NOMO-1 treated with dmso at 0.1 percent for 144 hours (cell line): Measurements from ENCODE around the gene ATP13A4.
A peak's percentile ranks its signal among the peaks of the same experiment; 100 is the strongest.

Experiments
- DNase-seq: peaks from one replicate; lab custom pipeline; 2025; ENCODE audit not compliant: unreplicated experiment; lab: John Stamatoyannopoulos, UW

The ATP13A4 gene

GRCh38 chr3:193499801-193500485, 54.8 kb downstream of the ATP13A4 start:
- no peak for DNase-seq

DNA sequence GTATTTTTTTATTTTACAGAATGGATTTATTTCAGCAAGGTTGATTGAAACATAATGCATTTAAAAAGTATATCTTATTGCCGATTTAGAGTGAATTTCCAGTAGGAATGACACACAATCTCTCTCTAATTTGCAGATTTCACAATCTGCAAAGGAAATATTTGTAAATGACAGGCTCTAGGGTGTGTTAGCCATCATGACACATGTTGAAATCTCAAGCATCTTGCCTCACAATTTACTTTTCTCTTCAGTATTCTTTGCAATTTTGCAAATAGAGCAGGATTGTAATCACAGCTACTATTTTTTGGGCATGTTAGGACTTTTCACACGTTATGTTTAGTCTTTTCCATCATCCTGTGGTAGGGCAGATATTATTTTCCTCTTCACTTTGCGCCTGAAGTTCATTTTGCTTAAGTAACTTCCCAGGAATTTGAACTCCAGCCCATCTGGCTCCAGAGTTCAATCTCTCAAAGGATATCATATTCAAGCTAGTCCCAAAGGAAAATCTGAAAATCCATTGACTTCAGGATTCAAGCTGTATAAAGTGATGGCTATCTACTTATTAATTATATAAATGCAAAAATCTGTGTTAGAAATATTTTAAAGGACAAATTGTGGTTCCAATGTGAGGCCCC, 55.4 kb downstream of the ATP13A4 start:
- peak; percentile 30 for DNase-seq

DNA sequence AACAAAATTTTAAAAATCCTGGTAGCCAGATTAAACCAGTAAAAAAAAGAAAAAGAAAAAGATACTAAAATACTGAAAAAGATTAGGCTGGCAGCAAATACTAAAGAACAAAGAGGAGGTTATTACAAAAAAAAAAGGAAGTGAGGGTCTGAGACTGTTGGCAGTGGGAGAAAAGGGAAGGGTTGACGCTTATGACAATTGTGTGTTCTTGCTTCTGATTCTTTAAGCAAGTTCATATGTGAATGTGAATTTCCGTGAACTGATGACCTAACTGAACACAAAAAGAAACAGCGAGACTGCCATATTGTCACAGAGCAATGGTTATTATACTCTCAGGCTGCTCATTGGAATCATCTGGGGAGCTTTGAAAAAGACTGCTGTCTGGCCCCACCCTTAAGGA, 56.5 kb downstream of the ATP13A4 start:
- peak; percentile 82 for DNase-seq

- no peak for DNase-seq
Observed at GRCh38 chr3:193496658-193497057, 58.0 kb downstream of the ATP13A4 start.

DNA sequence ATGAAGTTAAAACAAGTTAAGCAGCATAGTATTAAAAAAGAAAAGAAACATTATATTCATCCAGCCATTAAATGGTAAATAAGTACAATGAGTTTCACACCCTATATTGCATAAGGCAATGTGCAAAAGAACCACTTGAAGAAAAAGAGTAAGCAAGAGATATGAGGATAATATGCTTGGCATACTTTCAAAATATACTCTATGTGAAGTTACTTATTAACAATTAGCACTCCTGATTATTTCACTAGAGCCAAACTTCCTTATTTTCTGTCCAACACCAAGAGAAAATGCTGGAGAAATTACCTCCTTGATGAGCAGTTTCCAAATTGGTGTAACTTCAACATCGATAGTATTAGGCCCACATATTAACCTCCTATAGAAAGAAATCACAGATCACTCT, 63.7 kb downstream of the ATP13A4 start:
- DNase-seq, result no peak

GRCh38 chr3:193490580-193490979, 64.1 kb downstream of the ATP13A4 start:
- DNase-seq, result no peak

- DNase-seq, result peak; percentile 66
Observed at GRCh38 chr3:193489949-193490348, 64.7 kb downstream of the ATP13A4 start.

GRCh38 chr3:193488741-193489140, 66.0 kb downstream of the ATP13A4 start:
- DNase-seq, result no peak

DNA sequence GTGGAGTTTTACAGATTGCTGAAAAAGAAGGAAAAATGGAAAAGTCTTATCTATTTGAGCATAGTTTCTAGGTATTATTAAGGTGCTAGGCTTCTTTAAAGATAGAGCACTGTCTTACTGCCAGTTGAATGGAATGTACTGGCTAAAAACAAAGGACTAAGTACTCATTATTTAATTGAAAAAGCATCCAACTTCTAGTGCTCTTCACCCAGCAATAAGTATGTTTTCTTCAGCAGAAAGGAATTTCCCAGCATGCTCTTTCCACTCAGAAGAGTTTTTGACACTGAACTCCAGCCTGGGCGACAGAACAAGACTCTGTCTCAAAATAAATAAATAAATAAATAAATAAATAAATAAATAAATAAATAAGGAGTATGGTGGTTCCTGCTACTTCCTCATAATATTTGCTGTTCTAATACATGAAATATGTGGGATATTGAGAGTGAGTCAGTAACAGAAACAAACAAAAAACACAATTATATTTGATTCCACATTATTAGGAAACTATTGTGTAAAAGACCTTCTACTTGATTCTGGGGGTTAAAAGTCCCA, 70.6 kb downstream of the ATP13A4 start:
- DNase-seq, result no peak

DNA sequence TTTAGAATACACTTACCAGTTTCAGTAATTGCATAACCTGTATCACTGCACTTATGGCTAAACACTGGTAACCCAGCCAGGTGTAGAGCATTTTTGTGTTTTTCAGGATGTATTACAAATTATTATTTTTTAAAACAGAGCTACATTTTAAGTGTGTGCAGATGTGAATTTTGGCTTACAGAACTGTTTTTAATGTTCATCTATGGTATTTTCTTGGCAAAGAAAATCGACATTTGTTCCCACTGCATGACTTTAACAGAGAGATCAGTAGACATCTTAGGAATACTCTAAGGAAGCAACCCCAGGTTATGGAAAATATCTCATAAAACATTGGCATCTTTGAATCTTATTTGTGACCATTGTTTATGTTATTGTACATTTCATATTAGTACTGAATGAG, 73.3 kb downstream of the ATP13A4 start:
- DNase-seq, result no peak

GRCh38 chr3:193474446-193474845, 80.2 kb downstream of the ATP13A4 start:
- no peak for DNase-seq

GRCh38 chr3:193470710-193471109, 84.0 kb downstream of the ATP13A4 start:
- no peak for DNase-seq

DNA sequence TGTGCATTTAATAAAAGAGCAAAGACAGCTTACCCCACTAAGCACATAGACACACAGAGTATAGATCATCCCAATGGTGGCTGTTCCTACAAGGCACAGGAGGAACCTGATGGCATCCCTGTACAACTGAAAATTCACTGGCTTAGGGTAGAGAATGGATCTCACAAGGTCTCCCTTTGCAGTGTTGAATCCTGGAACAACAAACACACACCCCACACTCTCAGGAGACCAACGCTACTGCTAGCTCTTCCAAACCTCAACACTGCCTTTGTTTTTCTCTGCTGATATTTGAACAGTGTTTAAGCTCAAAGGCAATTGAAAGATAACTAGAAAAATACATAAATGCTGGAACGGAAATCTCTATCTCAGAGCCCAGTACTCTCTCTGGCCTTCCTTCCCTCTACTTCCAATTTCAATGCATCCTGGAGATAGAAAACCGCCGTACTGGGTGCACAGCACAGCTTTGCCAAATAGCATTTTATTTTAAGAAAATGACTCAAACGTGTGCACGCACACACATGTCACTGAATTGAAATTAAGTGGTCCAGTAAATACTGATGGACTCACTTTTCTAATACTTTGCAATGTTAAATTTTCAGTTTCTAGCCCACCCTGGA, 88.6 kb downstream of the ATP13A4 start:
- DNase-seq, result no peak

- DNase-seq, result no peak
Observed at GRCh38 chr3:193464889-193465288, 89.8 kb downstream of the ATP13A4 start.

DNA sequence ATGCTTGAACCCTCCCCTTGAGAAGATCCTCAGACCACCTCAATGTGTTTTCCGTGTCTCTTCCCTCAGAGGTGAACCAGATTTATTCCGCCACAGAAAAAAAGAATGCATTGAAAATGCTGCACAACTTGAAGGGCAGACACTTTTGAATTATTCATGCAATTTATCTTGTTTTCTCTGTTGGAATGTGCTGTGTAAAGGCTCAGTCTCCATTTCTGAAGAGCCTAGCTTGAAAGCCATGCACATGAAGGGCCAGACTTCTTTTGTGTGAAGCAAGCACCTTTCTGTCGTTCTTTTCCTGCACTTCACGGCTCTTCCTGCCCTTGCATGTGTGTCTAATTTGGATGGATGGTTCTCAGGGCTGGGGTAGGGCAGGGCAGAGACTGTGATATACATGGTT, 97.2 kb downstream of the ATP13A4 start:
- DNase-seq, result no peak

- DNase-seq, result no peak
Observed at GRCh38 chr3:193452338-193452737, 102.4 kb downstream of the ATP13A4 start.

DNA sequence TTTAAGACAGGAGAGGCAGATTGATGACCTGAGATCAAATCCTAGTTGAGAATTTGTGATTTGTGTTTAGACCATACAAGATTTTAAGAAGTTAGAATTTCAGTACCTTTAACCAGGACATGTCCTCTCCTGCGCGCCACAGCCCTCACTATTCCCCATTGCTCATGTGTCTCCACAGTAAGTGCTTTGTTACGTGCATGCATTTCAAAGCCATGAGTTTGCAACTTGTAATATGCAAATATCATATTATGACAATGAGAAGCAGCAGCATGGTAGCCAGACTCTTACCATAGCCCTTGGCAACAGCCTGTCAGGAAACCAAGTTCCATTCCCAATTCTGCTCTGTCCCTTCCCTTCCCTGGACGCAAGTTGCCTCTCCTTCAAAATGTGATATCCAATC, 102.8 kb downstream of the ATP13A4 start:
- no peak for DNase-seq

DNA sequence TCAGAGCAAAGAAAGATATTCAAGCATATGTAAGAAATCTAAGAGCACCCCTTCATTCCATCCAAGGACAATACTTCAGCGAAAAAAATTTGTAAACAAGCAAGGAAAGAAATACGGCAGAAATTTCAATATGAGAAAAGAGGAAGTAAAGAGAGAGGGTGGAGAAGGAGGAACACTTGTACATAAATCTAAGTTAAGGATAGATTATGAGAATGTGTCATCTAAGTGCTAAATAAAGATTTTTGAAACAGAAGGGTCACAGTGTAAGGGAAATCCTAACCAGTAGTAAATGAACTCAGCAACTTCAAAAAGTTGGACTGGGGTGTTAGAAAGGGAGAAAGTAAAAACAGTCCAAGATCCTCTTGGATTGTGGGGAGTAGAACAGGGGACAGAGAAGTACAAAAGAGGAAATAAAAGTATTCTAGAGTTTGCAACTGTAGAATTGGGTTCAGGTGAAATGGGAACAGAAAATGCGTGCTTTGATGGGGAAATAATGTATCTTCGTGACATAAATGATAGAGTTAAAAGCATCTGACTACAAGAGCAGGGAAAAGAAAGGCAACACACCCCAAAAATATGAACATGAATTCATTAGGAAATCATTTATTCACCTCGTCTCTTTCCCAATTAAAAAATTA, 107.6 kb downstream of the ATP13A4 start:
- DNase-seq, result peak; percentile 93

DNA sequence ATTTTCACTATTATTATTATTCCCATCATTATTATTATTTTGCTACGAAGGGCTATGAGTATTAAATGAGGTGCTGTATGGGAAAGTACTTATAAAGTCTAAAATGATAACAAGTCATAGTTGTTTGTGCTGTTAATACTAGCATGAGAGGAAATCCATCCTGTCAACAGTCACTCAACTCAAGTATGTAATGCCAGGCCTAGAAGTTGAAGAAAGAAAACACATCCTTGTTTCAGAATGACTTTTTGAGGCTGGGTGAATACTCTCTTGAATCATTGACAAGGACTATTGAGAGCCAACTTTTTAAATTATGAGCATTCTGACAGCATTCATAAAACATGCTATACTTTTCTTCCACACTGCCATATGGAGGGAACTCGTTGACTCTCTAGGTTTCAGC, 115.3 kb downstream of the ATP13A4 start:
- DNase-seq, result no peak

DNA sequence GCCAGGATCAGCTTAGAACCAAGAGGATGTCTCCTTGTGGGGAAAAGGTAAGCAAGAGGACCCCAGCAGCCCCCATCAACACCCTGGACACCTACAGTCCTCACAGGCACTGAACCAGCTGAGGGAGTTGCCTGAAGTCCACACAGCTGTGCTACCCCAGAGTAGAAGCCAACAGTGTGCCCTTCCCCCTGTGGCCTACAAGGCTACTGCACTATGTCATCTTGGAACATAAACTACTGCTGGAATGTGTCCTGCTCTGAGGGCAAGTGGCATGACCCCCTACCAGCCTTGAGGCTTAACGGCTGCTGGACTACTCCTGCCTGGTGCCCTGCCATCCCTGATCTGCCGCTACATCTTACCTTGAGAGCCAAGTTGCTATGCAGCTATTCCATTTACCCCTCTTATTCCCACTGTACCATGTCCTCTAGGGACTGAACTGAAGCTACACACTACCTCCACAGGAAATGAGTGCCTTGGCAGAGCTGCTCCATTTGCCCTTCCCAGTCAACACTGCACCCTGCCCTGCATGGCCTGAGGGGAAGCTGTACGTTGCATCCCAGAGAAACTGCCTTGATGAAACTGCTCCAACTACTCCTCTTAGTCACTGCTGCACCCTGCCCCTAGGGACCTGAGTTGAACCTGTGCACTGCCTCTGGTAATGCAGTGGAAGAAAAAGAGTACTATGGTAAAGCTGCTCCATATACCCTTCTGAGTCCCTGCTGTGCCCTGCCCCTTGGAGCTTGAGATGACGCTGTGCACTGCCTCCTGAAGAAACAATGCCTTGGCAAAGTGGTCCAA, 135.9 kb downstream of the ATP13A4 start:
- no peak for DNase-seq

DNA sequence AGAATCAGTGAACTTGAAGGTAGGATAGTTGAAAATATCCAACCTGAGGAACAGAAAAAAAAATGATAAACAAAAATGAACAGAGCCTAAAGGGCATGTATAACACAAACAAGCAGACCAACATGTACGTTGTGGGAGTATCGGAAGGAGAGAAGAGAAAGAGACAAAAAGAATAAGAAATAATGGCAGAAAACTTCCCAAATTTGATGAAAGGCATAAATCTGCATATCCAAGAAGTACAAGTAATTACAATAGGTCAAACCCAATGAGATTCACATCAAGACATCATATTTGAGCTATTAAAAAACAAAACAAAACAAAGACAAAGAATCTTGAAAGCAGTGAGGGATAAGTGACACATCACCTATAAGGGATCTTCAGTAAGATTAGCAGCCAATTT, 138.1 kb downstream of the ATP13A4 start:
- no peak for DNase-seq
